ENCODE measurements around the gene RNF17.

Gene RNF17

DNA sequence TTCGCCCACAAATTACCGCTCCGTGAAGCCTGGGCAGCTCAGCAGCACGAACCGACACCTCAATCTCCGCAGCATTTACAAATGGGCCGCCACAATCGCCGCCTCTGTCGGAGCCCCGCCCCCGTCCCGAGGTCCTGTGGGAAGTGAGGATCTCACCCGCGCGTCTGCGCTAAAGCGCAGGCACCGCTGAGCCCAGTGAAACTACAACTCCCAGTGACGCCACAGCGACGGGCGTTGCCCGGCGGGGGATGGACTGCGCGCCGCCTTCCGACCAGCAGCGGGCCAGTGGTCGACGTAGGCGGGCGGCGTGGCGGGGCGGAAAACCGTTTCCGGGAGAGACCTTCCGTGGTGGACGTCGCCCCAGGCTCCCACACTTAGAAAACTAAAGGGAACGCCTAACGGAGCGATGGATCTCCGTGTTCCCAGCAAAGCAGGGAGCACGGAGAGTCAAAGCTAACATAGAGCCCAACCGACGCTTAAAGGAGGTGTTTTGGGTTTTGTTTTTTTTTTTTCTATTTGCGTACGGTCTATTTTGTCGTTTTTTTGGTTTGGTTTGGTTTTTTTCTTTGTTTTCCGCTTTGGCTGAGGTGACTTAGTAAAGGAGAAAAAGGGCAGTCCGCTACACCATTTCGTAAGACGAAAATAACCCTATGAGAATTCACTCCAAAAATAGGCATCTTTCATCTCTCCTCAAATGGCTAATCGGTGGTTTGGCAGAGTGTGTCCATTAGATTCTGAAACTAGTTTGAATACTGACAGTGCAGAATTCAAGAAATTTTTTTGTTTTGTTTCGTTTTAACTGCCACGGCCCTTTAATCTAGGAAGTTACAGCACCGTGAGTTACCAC, 159.0 kb downstream of the RNF17 start:
- ChIA-PET CTCF (interaction anchor here (1.1 to 1.4 kb wide), 2 partner anchors 11 to 72 kb away, joined by 3 read pairs; no protein-coding TSS in a partner anchor), POLR2A (no interaction called here)
- peak; percentile 77 for DNase-seq (ENCODE audit: low read depth, low spot score)
- H3K4me3 ChIP-seq (ENCODE audit: low read depth, low read length), result peak overlapping the region; percentile 87
- TF ChIP-seq, protein P1, sequence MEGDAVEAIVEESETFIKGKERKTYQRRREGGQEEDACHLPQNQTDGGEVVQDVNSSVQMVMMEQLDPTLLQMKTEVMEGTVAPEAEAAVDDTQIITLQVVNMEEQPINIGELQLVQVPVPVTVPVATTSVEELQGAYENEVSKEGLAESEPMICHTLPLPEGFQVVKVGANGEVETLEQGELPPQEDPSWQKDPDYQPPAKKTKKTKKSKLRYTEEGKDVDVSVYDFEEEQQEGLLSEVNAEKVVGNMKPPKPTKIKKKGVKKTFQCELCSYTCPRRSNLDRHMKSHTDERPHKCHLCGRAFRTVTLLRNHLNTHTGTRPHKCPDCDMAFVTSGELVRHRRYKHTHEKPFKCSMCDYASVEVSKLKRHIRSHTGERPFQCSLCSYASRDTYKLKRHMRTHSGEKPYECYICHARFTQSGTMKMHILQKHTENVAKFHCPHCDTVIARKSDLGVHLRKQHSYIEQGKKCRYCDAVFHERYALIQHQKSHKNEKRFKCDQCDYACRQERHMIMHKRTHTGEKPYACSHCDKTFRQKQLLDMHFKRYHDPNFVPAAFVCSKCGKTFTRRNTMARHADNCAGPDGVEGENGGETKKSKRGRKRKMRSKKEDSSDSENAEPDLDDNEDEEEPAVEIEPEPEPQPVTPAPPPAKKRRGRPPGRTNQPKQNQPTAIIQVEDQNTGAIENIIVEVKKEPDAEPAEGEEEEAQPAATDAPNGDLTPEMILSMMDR (IDR thresholded peaks at IDR 0.05; ENCODE audit: insufficient read depth, low read length, missing control alignments), result peak; percentile 24

- ChIA-PET POLR2A (no interaction called here), CTCF (no interaction called here)
- H3K4me3 ChIP-seq (ENCODE audit: low read depth, low read length), result no peak overlapping the region
- TF ChIP-seq, protein P1 (IDR thresholded peaks at IDR 0.05; ENCODE audit: insufficient read depth, low read length, missing control alignments), result no peak
- no peak for DNase-seq (ENCODE audit: low read depth, low spot score)
Observed at GRCh38 chr13:24925318-24926231, 161.6 kb downstream of the RNF17 start.

- no peak for DNase-seq (ENCODE audit: low read depth, low spot score)
- H3K4me3 ChIP-seq (ENCODE audit: low read depth, low read length), result no peak overlapping the region
- TF ChIP-seq, protein P1 (IDR thresholded peaks at IDR 0.05; ENCODE audit: insufficient read depth, low read length, missing control alignments), result no peak
- ChIA-PET CTCF (no interaction called here), POLR2A (no interaction called here)
Observed at GRCh38 chr13:24927810-24928404, 163.9 kb downstream of the RNF17 start.

DNA sequence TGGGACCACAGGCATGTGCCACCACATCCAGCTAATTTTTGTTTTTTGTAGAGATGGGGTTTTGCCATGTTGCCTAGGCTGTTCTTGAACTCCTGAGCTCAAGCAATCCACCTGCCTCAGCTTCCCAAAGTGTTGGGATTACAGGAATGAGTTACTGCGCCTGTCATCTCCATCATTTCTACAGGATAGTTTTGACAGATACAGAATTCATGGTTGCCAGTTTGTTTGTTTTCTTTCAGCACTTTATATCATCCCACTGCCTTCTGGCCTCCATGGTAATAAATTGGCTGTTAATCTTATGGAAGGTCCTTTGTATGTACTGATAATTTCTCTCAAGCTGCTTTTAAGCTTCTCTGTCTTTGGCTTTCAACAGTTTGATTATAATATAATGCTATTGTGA, 165.2 kb downstream of the RNF17 start:
- CTCF ChIA-PET, result no interaction called here
- no peak overlapping the region for H3K4me3 ChIP-seq (ENCODE audit: low read depth, low read length)
- TF ChIP-seq, protein P1 (IDR thresholded peaks at IDR 0.05; ENCODE audit: insufficient read depth, low read length, missing control alignments), result no peak
- no peak for DNase-seq (ENCODE audit: low read depth, low spot score)
- POLR2A ChIA-PET, result no interaction called here
